Heart left ventricle (tissue), 16 donors: ENCODE measurements around the gene AVPR2. TPM values are rescaled to one million over a fixed set of nuclear protein-coding genes. Genes with fewer than 3 reads are reported as not detected.

Experiments
- ATAC-seq, 4 donors: fragments of 200-7000 bp; cut with Tn5 transposase; one replicate each; pipeline ENCODE4 v1.9.1; 2020 to 2022; ENCODE audit warnings: moderate library complexity in 4 of 4, mild to moderate bottlenecking in 3 of 4, moderate number of reproducible peaks in 1 of 4
- DNase-seq, 5 donors: peaks; one replicate each; pipeline ENCODE4 v3.0.0-alpha.2; 2020
- H3K27ac ChIP-seq, 12 donors: fragments of 200-600 bp; sonication (generic) in 4 of 12; one replicate each; pipeline versions ENCODE4 v1.5.0 to v1.8.0; 2016 to 2022; ENCODE audit warnings: mild to moderate bottlenecking in 2 of 12
- H3K27me3 ChIP-seq, 9 donors: fragments of 200-600 bp; sonication (generic) in 2 of 9; one replicate each; pipeline versions ENCODE4 v1.5.1 to v1.8.0; 2016 to 2022; ENCODE audit warnings: mild to moderate bottlenecking in 3 of 9
- H3K36me3 ChIP-seq, 9 donors: fragments of 200-600 bp; sonication (generic) in 2 of 9; one replicate each; pipeline versions ENCODE4 v1.5.0 to v1.8.0; 2018 to 2022; ENCODE audit warnings: mild to moderate bottlenecking in 2 of 9
- H3K4me1 ChIP-seq, 12 donors: fragments of 200-600 bp; sonication (generic) in 4 of 12; one replicate each; pipeline versions ENCODE4 v1.5.0 to v1.8.0; 2016 to 2022; ENCODE audit warnings: mild to moderate bottlenecking in 3 of 12
- H3K4me3 ChIP-seq, 12 donors: fragments of 200-600 bp; sonication (generic) in 4 of 12; one replicate each; pipeline versions ENCODE4 v1.5.0 to v1.8.0; 2017 to 2022; ENCODE audit warnings: mild to moderate bottlenecking in 9 of 12, moderate library complexity in 4 of 12
- H3K9me3 ChIP-seq, 12 donors: fragments of 200-600 bp; sonication (generic) in 4 of 12; one replicate each; pipeline versions ENCODE4 v1.5.0 to v1.8.0; 2016 to 2022; ENCODE audit warnings: mild to moderate bottlenecking in 1 of 12
- POLR2A ChIP-seq, 2 donors: fragments of 450-650 bp; IDR thresholded peaks; one replicate each; pipeline ENCODE4 v1.6.1; 2017; ENCODE audit warnings: antibody characterized with exemption in 2 of 2, mild to moderate bottlenecking in 2 of 2, moderate library complexity in 2 of 2
- WGBS, 4 donors: extraction: QIAGEN DNeasy Blood & Tissue Kit in 2 of 4; methylation state at CpG; one replicate each; pipeline versions ENCODE4 v1.1.5 to v1.1.7; 2013 to 2018; 5-methylcytosine and 5-hydroxymethylcytosine counted together
- intact Hi-C, 10 donors: fragments of 100-400 bp; cut with DNase I; formaldehyde crosslinking; loops; one replicate each; pipeline versions ENCODE4 v1.11.1 to v1.14.2; 2022
- polyA plus RNA-seq, 2 donors: library from polyadenylated mRNA; stranded (reverse); fragments of 200-250 nt; gene quantifications; one replicate each; pipeline ENCODE4 v1.2.3, GENCODE V29; 2013
- total RNA-seq, 9 donors: library from RNA; depleted of rRNA in 2 of 9; stranded (reverse); fragments of >200 nt in 2 of 9; fragmentation: NEBNext Ultra II Directional in 3 of 9; extraction: Animal tissue kit (Norgen Biotek cat#: 25700) in 3 of 9; gene quantifications; one replicate each; pipeline versions ENCODE4 v1.1.0 to v1.2.4, GENCODE V29; 2016 to 2023
- TF ChIP-seq, protein P1 (sequence below), 12 donors: fragments of 200-600 bp; sonication (generic) in 4 of 12; IDR thresholded peaks; one replicate each; pipeline versions ENCODE4 v1.5.0 to v1.8.0; 2018 to 2022; ENCODE audit warnings: antibody characterized with exemption in 12 of 12, mild to moderate bottlenecking in 5 of 12
- donor health status: ischemic (EF 13 %, LVEDD 7.1; RV severe dilation, severe dysfunction).
- donor health status: healthy with polysubstance abuse.
- donor health status: DM: no; HTN: yes; CAD: no.
- donor health status: DM: no; HTN: no; CAD: no.
- donor health status: ischemic (EF 25% LVEDD 6.9; RV normal size, moderate dysfunction).
- donor health status: ischemic (EF 25% LVEDD 5.7; RV mildly dilated, moderate dysfunction).
- donor health status: healthy.
- donor health status: DM: yes; HTN: yes; CAD: no.
- donor health status: ischemic (EF 35%, LVEDD 5.7; RV mildly dilated, moderate dysfunction).
- donor health status: nonischemic (EF 11% LVEDD 7.7; RV severe dilation, severe dysfunction).
- donor health status: DM: yes; HTN: yes; CAD: no.
- donor health status: PGD.
- donor health status: ischemic (EF 29% LVEDD 5.4; RV normal size, mild dysfunction).
- donor health status: nonischemic (EF 23%, LVEDD 6.1; RV moderate dilation, normal function).

The AVPR2 gene
- total and polyA plus RNA-seq, 11 donors: 2.2 to 10.5 (median 3.1) TPM

DNA sequence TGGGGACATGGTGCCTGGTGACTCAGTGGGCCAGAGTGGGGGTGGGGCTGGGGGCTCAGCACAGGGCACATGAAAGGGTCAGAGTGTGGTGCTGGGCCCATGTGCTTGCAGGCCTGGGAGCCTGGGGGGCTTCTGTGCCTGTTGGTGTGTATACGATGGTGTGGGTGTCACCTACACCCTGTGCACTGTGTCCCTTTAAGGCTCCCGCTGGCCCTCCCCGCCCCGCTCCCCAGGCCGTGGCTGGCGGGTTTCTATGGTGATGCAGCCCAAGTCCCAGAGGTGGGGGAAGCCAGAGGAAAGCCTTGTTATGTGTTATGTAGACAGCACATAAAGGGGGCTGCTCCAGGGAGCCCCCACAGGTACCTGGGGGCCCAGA lies 24.0 kb upstream of the AVPR2 start:
- DNase-seq: peak in 1 of 5 donors; percentile 28
- WGBS, 4 donors: 24 to 31% (median 31%) methylated on average over 6 of the region's 6 CpGs; no CpG with 5 or more reads in 1 of the 4 donors
- ATAC-seq: no peak
- Histone ChIP-seq H3K4me1 (peaks cover 0 to 8% (median 0%) of the 10 kb centered on the region in 12 donors), H3K27me3 (peaks cover 0 to 92% (median 21%) of the 10 kb centered on the region in 9 donors), H3K4me3 (no peak overlapping the region), H3K36me3 (no peaks in the 10 kb centered on the region), H3K9me3 (no peaks in the 10 kb centered on the region), H3K27ac (no peak overlapping the region)
- TF ChIP-seq POLR2A (IDR thresholded peaks at IDR 0.05): no peak
- TF ChIP-seq, protein P1, sequence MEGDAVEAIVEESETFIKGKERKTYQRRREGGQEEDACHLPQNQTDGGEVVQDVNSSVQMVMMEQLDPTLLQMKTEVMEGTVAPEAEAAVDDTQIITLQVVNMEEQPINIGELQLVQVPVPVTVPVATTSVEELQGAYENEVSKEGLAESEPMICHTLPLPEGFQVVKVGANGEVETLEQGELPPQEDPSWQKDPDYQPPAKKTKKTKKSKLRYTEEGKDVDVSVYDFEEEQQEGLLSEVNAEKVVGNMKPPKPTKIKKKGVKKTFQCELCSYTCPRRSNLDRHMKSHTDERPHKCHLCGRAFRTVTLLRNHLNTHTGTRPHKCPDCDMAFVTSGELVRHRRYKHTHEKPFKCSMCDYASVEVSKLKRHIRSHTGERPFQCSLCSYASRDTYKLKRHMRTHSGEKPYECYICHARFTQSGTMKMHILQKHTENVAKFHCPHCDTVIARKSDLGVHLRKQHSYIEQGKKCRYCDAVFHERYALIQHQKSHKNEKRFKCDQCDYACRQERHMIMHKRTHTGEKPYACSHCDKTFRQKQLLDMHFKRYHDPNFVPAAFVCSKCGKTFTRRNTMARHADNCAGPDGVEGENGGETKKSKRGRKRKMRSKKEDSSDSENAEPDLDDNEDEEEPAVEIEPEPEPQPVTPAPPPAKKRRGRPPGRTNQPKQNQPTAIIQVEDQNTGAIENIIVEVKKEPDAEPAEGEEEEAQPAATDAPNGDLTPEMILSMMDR (IDR thresholded peaks at IDR 0.05): no peak
- intact Hi-C loops: no loop called here

DNA sequence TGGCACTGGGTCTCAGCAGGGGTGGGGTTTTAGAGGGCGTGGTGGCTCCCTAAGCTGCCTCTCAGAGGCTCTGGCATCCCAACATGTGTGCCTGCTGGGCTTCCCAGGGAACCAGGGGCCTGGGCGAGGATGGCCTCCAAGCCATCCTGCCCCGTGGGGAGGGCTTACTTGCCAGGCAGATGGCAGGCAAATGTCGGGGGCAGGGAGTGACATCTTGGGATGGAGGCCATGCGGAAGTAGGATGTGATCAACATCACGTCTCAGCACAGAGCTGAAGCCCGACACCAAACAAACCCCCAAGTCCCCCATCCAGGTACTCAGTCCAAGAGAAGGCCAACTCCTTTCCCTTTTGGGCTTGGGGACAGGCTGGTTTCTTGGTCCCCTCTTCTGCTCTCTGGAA lies 23.2 kb upstream of the AVPR2 start:
- Histone ChIP-seq H3K36me3 (no peaks in the 10 kb centered on the region), H3K4me1 (peaks cover 0 to 17% (median 0%) of the 10 kb centered on the region in 12 donors), H3K27ac (peak overlapping the region in 1 of 12 donors; percentile 30), H3K9me3 (no peaks in the 10 kb centered on the region), H3K4me3 (no peak overlapping the region), H3K27me3 (peaks cover 0 to 93% (median 23%) of the 10 kb centered on the region in 9 donors)
- DNase-seq: peak in 1 of 5 donors; percentile 24
- intact Hi-C loops: no loop called here
- no peak for ATAC-seq
- TF ChIP-seq, protein P1 (IDR thresholded peaks at IDR 0.05): no peak
- TF ChIP-seq POLR2A (IDR thresholded peaks at IDR 0.05): no peak
- 72 to 84% (median 77%) methylated on average over 6 to 7 of the region's 7 CpGs for WGBS, 4 donors

DNA sequence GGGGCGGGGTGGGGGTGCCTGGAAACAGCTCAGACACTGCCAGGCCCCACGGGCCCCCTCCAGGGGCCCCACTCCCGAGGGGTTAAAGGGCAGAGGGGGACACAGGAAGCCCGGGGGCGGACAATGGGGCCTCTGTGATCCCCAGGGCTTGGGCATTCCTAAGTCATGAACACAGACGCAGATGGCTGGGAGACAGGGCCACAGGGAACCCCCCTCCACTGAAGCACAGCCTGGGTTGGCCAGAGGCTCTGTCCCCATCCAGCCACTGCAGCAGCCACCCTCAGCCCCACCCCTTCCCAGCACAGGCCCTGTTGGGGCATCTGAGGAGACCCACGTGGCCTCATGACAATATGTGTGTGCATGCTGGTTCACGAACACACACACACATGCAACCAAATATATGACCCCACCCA lies 22.4 kb upstream of the AVPR2 start:
- no peak for ATAC-seq

DNA sequence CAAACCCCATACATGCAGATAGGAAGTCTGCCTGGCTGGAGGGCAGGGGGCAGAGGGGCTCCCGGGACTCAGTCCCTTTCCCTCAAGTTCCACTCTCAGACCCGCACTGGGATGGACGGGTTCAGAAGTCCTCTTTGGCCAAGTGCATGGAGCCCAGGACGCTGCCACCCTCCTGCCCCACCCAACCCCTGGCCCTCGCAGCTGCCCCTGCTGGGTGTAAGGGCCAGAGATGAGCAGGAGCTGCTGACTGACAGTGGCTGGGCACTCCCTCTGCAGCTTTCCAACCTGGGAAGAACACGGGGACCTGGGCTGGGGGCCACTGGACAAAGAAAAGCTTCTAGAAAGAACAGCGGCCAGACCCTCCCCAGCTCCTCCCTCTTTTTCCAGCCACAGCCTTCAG lies 21.9 kb upstream of the AVPR2 start:
- Histone ChIP-seq H3K4me1 (peaks cover 0 to 20% (median 0%) of the 10 kb centered on the region in 12 donors), H3K27ac (peak overlapping the region in 1 of 12 donors; percentile 11), H3K9me3 (no peaks in the 10 kb centered on the region), H3K36me3 (no peaks in the 10 kb centered on the region), H3K4me3 (no peak overlapping the region), H3K27me3 (peaks cover 0 to 95% (median 26%) of the 10 kb centered on the region in 9 donors)
- DNase-seq (peak in 1 of 5 donors; percentile 33), ATAC-seq (no peak)
- intact Hi-C loops: no loop called here
- no peak for TF ChIP-seq POLR2A (IDR thresholded peaks at IDR 0.05)
- WGBS, 4 donors: 40 to 52% (median 46%) methylated on average over 1 to 7 of the region's 7 CpGs

More for the DNA sequence above, 22.4 kb upstream of the AVPR2 start:
- Histone ChIP-seq H3K9me3 (no peaks in the 10 kb centered on the region), H3K36me3 (no peaks in the 10 kb centered on the region), H3K27me3 (peaks cover 0 to 93% (median 26%) of the 10 kb centered on the region in 9 donors), H3K4me1 (peaks cover 0 to 20% (median 0%) of the 10 kb centered on the region in 12 donors), H3K27ac (no peak overlapping the region), H3K4me3 (no peak overlapping the region)
- peak in 1 of 5 donors; percentile 7 for DNase-seq
- WGBS, 4 donors: 47 to 90% (median 50%) methylated on average over 2 to 8 of the region's 8 CpGs
- intact Hi-C loops: no loop called here
- no peak for TF ChIP-seq POLR2A (IDR thresholded peaks at IDR 0.05)
- TF ChIP-seq, protein P1 (IDR thresholded peaks at IDR 0.05): no peak
